ENCODE data around the gene ANTXR1. TPM values are rescaled to one million over a fixed set of nuclear protein-coding genes. Genes with fewer than 3 reads are reported as not detected.
A peak's percentile ranks its signal among the peaks of the same experiment; 100 is the strongest.

Gene ANTXR1
- total RNA-seq, 4 donors from 2014 or later = 52.8 to 116 (median 98.9) TPM

GRCh38 chr2:69055688-69056470 is 42.9 kb downstream of the ANTXR1 start:
- Histone ChIP-seq H3K36me3 (no peaks in the 10 kb centered on the region), H3K4me1 (peaks cover 0 to 46% (median 8%) of the 10 kb centered on the region in 3 donors), H3K27ac (no peak overlapping the region), H3K4me3 (no peak overlapping the region), H3K9me3 (no peaks in the 10 kb centered on the region), H3K27me3 (no peaks in the 10 kb centered on the region)
- no peak for TF ChIP-seq POLR2AphosphoS5 (IDR thresholded peaks at IDR 0.05)
- WGBS, 2 donors (ENCODE audit: low coverage in 1 of 2) = 82 to 88% methylated on average over 2 of the region's 2 CpGs
- ATAC-seq = no peak

- TF ChIP-seq POLR2A (IDR thresholded peaks at IDR 0.05) (no peak), POLR2AphosphoS5 (IDR thresholded peaks at IDR 0.05) (no peak), EP300 (IDR thresholded peaks at IDR 0.05) (no peak)
- TF ChIP-seq, protein P1, sequence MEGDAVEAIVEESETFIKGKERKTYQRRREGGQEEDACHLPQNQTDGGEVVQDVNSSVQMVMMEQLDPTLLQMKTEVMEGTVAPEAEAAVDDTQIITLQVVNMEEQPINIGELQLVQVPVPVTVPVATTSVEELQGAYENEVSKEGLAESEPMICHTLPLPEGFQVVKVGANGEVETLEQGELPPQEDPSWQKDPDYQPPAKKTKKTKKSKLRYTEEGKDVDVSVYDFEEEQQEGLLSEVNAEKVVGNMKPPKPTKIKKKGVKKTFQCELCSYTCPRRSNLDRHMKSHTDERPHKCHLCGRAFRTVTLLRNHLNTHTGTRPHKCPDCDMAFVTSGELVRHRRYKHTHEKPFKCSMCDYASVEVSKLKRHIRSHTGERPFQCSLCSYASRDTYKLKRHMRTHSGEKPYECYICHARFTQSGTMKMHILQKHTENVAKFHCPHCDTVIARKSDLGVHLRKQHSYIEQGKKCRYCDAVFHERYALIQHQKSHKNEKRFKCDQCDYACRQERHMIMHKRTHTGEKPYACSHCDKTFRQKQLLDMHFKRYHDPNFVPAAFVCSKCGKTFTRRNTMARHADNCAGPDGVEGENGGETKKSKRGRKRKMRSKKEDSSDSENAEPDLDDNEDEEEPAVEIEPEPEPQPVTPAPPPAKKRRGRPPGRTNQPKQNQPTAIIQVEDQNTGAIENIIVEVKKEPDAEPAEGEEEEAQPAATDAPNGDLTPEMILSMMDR (IDR thresholded peaks at IDR 0.05) = no peak
- Histone ChIP-seq H3K27ac (peak overlapping the region in 1 of 4 donors; percentile 3), H3K4me1 (peaks cover 6 to 64% (median 18%) of the 10 kb centered on the region in 3 donors), H3K27me3 (no peaks in the 10 kb centered on the region), H3K36me3 (no peaks in the 10 kb centered on the region), H3K4me3 (no peak overlapping the region), H3K9me3 (no peaks in the 10 kb centered on the region)
- ATAC-seq = no peak
- 27 to 62% methylated on average over 3 of the region's 3 CpGs for WGBS, 2 donors (ENCODE audit: low coverage in 1 of 2)
Measured at GRCh38 chr2:69057660-69058059, 44.7 kb downstream of the ANTXR1 start.

- Histone ChIP-seq H3K27ac (no peak overlapping the region), H3K4me3 (no peak overlapping the region), H3K36me3 (no peaks in the 10 kb centered on the region), H3K4me1 (peaks cover 6 to 50% (median 18%) of the 10 kb centered on the region in 3 donors), H3K9me3 (no peaks in the 10 kb centered on the region), H3K27me3 (no peaks in the 10 kb centered on the region)
- TF ChIP-seq, protein P1 (IDR thresholded peaks at IDR 0.05) = no peak
- TF ChIP-seq EP300 (IDR thresholded peaks at IDR 0.05) = no peak
- no peak for TF ChIP-seq POLR2A (IDR thresholded peaks at IDR 0.05)
- TF ChIP-seq POLR2AphosphoS5 (IDR thresholded peaks at IDR 0.05) = no peak
- ATAC-seq = no peak
Measured at GRCh38 chr2:69059731-69060290, 46.8 kb downstream of the ANTXR1 start.

GRCh38 chr2:69060938-69061501 is 48.0 kb downstream of the ANTXR1 start:
- H3K27ac ChIP-seq = no peak overlapping the region
- no peak for TF ChIP-seq EP300 (IDR thresholded peaks at IDR 0.05)
- TF ChIP-seq, protein P1 (IDR thresholded peaks at IDR 0.05) = no peak
- no peaks in the 10 kb centered on the region for H3K27me3 ChIP-seq
- no peaks in the 10 kb centered on the region for H3K9me3 ChIP-seq
- ATAC-seq = no peak
- H3K36me3 ChIP-seq = no peaks in the 10 kb centered on the region
- H3K4me3 ChIP-seq = no peak overlapping the region
- peaks cover 6 to 54% (median 18%) of the 10 kb centered on the region in 3 donors for H3K4me1 ChIP-seq

DNA sequence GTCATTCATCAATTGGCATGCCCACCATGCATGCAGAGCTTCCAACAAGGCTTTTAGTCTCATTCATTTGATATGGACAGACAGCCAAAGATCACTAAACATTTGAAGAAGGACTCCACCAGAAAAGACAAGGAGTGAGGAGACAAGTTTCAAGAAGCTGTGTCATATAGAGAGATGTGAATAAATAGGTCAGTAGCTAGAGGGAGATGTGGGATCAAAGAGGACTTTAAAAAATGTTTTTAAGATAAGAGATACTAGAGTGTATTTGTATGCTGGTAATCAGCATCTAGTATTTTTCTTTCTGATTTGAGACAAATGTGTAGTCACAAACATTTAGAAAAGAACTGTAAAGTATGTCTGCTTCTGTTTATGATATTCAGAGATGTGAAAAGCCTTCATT is 48.5 kb downstream of the ANTXR1 start:
- ATAC-seq = no peak
- H3K4me1 ChIP-seq = peaks cover 6 to 59% (median 21%) of the 10 kb centered on the region in 3 donors
- no peaks in the 10 kb centered on the region for H3K9me3 ChIP-seq

More for the DNA sequence above, 48.5 kb downstream of the ANTXR1 start:
- Histone ChIP-seq H3K4me3 (no peak overlapping the region), H3K27ac (peak overlapping the region in 1 of 4 donors; percentile 37), H3K27me3 (no peaks in the 10 kb centered on the region), H3K36me3 (no peaks in the 10 kb centered on the region)
- TF ChIP-seq POLR2AphosphoS5 (IDR thresholded peaks at IDR 0.05) = no peak
- no peak for TF ChIP-seq EP300 (IDR thresholded peaks at IDR 0.05)
- TF ChIP-seq POLR2A (IDR thresholded peaks at IDR 0.05) = no peak
- TF ChIP-seq, protein P1 (IDR thresholded peaks at IDR 0.05) = no peak

Measured in gastroesophageal sphincter (tissue), 4 donors.